Muscle of leg (tissue), 11 donors: ENCODE data around the gene CALB2. TPM values are rescaled to one million over a fixed set of nuclear protein-coding genes. Genes with fewer than 3 reads are reported as not detected.

Experiments
- DNase-seq: peaks from one replicate; pipeline ENCODE4 v3.0.0; 2013
- H3K27ac ChIP-seq: one replicate; pipeline ENCODE4 v1.5.1; 2013; ENCODE audit warnings: mild to moderate bottlenecking, low read length, control low read depth
- H3K27me3 ChIP-seq: one replicate; pipeline ENCODE4 v1.6.1; 2013; ENCODE audit warnings: low read length; ENCODE audit not compliant: control insufficient read depth, insufficient read depth
- H3K36me3 ChIP-seq: one replicate; pipeline ENCODE4 v1.6.1; 2013; ENCODE audit warnings: low read length; ENCODE audit not compliant: control insufficient read depth, insufficient read depth
- H3K4me1 ChIP-seq: one replicate; pipeline ENCODE4 v1.6.1; 2013; ENCODE audit warnings: low read length; ENCODE audit not compliant: control insufficient read depth, insufficient read depth
- H3K4me3 ChIP-seq: one replicate; pipeline ENCODE4 v1.5.1; 2013; ENCODE audit warnings: low read length, control low read depth
- H3K9me3 ChIP-seq: replicated peaks from 2 replicates; pipeline ENCODE4 v1.6.1; 2013; ENCODE audit warnings: low read depth, low read length; ENCODE audit not compliant: control insufficient read depth
- WGBS: methylation state at CpG from one replicate; pipeline ENCODE4 v1.1.5; 2013; ENCODE audit warnings: missing lambda C conversion rate; ENCODE audit not compliant: insufficient coverage; 5-methylcytosine and 5-hydroxymethylcytosine counted together
- polyA plus RNA-seq, 8 donors: library from polyadenylated mRNA; unstranded; fragments of 120-200 nt; gene quantifications; one replicate each; pipeline versions ENCODE4 v1.2.1 to v1.2.3, GENCODE V29; 2013; ENCODE audit warnings: inconsistent platforms in 1 of 8, low replicate concordance in 1 of 8; ENCODE audit not compliant: insufficient read length in 8 of 8, insufficient read depth in 1 of 8
- total RNA-seq: library from RNA; stranded (reverse); fragments of 120-200 nt; gene quantifications from one replicate; pipeline ENCODE4 v1.2.4, GENCODE V29; 2013

CALB2 gene
- total and polyA plus RNA-seq, 9 donors, result 0.16 to 1.3 (median 0.49) TPM

GRCh38 chr16:71339236-71340171, 19.0 kb upstream of the CALB2 start:
- no peaks in the 10 kb centered on the region for H3K4me1 ChIP-seq
- no peak overlapping the region for H3K4me3 ChIP-seq
- H3K27me3 ChIP-seq, result peaks cover 2% of the 10 kb centered on the region
- H3K9me3 ChIP-seq, result no peaks in the 10 kb centered on the region
- H3K27ac ChIP-seq, result no peak overlapping the region
- no peaks in the 10 kb centered on the region for H3K36me3 ChIP-seq
- DNase-seq, result no peak
- WGBS, result 62% methylated on average over 10 of the region's 19 CpGs

GRCh38 chr16:71340406-71340805, 18.1 kb upstream of the CALB2 start:
- Histone ChIP-seq H3K4me1 (no peaks in the 10 kb centered on the region), H3K9me3 (no peaks in the 10 kb centered on the region), H3K36me3 (no peaks in the 10 kb centered on the region), H3K27ac (no peak overlapping the region), H3K27me3 (peaks cover 2% of the 10 kb centered on the region), H3K4me3 (no peak overlapping the region)
- 79% methylated on average over 5 of the region's 6 CpGs for WGBS
- DNase-seq, result no peak

DNA sequence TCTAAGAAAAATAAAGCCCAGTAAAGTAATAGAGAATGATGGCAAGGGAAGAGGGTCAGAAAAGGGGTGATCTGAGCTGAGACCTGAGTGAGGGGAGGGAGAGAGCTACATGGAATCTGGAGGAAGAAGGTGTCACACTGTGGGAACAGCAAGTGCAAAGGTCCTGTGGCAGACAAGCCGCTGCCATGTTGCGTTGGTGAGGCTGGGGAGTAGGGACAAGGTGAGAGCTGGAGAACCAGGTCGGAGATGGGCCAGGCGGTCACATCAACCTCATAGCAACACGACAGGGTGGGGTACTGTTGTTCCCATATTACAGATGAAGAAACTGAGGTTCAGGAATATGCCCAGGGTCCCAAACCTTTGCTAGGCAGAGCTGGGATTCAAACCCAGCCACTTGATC, 16.6 kb upstream of the CALB2 start:
- DNase-seq, result no peak
- WGBS, result 94% methylated on average over 5 of the region's 5 CpGs
- Histone ChIP-seq H3K4me1 (no peaks in the 10 kb centered on the region), H3K9me3 (no peaks in the 10 kb centered on the region), H3K27ac (no peak overlapping the region), H3K27me3 (peaks cover 2% of the 10 kb centered on the region), H3K4me3 (no peak overlapping the region), H3K36me3 (no peaks in the 10 kb centered on the region)

GRCh38 chr16:71343078-71343477, 15.4 kb upstream of the CALB2 start:
- Histone ChIP-seq H3K4me3 (no peak overlapping the region), H3K4me1 (no peaks in the 10 kb centered on the region), H3K27me3 (peaks cover 2% of the 10 kb centered on the region), H3K27ac (no peak overlapping the region), H3K9me3 (no peaks in the 10 kb centered on the region), H3K36me3 (no peaks in the 10 kb centered on the region)
- no peak for DNase-seq
- WGBS, result 96% methylated on average over 3 of the region's 8 CpGs

GRCh38 chr16:71344315-71344905, 14.1 kb upstream of the CALB2 start:
- DNase-seq, result no peak
- Histone ChIP-seq H3K27ac (no peak overlapping the region), H3K4me1 (no peaks in the 10 kb centered on the region), H3K36me3 (no peaks in the 10 kb centered on the region), H3K4me3 (no peak overlapping the region), H3K27me3 (peaks cover 2% of the 10 kb centered on the region), H3K9me3 (no peaks in the 10 kb centered on the region)
- 47% methylated on average over 9 of the region's 13 CpGs for WGBS

GRCh38 chr16:71345031-71345430, 13.5 kb upstream of the CALB2 start:
- Histone ChIP-seq H3K27ac (no peak overlapping the region), H3K36me3 (no peaks in the 10 kb centered on the region), H3K4me3 (no peak overlapping the region), H3K9me3 (no peaks in the 10 kb centered on the region), H3K4me1 (no peaks in the 10 kb centered on the region), H3K27me3 (peaks cover 2% of the 10 kb centered on the region)
- DNase-seq, result no peak
- 64% methylated on average over 9 of the region's 10 CpGs for WGBS

GRCh38 chr16:71347146-71347545, 11.4 kb upstream of the CALB2 start:
- no peak overlapping the region for H3K4me3 ChIP-seq
- peaks cover 2% of the 10 kb centered on the region for H3K27me3 ChIP-seq

GRCh38 chr16:71348262-71349085, 10.0 kb upstream of the CALB2 start:
- no peak for DNase-seq
- H3K4me3 ChIP-seq, result no peak overlapping the region
- no peaks in the 10 kb centered on the region for H3K4me1 ChIP-seq
- whole genome bisulfite sequencing, result 70% methylated on average over 20 of the region's 22 CpGs
- H3K27ac ChIP-seq, result no peak overlapping the region
- no peaks in the 10 kb centered on the region for H3K9me3 ChIP-seq
- H3K36me3 ChIP-seq, result no peaks in the 10 kb centered on the region
- H3K27me3 ChIP-seq, result peaks cover 6% of the 10 kb centered on the region

More at GRCh38 chr16:71347146-71347545, 11.4 kb upstream of the CALB2 start:
- no peak for DNase-seq
- 33% methylated on average over 1 of the region's 7 CpGs for WGBS
- H3K36me3 ChIP-seq, result no peaks in the 10 kb centered on the region
- no peak overlapping the region for H3K27ac ChIP-seq
- H3K4me1 ChIP-seq, result no peaks in the 10 kb centered on the region
- no peaks in the 10 kb centered on the region for H3K9me3 ChIP-seq

GRCh38 chr16:71350821-71351557, 7.5 kb upstream of the CALB2 start:
- Histone ChIP-seq H3K4me3 (no peak overlapping the region), H3K27me3 (peaks cover 10% of the 10 kb centered on the region), H3K36me3 (no peaks in the 10 kb centered on the region), H3K27ac (no peak overlapping the region), H3K4me1 (no peaks in the 10 kb centered on the region), H3K9me3 (no peaks in the 10 kb centered on the region)
- DNase-seq, result no peak
- 67% methylated on average over 3 of the region's 10 CpGs for WGBS
